NCI-H2227 treated with DMSO at 0.1 percent for 48 hours (cell line): Measurements from ENCODE around the gene MAD2L1.

Experiments
- DNase-seq: peaks from one replicate; lab custom pipeline; 2025; lab: John Stamatoyannopoulos, UW

MAD2L1 gene

GRCh38 chr4:120057416-120057815 lies 9.2 kb downstream of the MAD2L1 start:
- no peak for DNase-seq

DNA sequence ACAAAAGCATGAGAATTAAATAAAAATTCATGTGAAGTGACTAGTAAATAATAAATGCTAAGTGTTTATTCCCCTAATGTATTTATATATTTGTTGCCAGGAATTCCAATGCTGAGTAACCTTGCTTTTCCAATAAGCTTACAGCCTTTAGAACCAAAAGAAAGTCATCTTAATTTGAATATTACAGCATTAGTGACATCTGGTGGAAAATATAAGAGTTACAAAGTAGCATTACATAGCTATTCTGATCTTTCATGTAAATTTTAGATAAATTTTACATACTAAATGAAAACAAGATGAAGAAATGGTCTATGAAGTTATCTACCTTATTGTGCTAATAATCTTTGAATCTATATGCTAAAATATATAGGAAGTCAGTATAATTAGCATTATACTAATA lies 10.4 kb downstream of the MAD2L1 start:
- DNase-seq, result no peak

GRCh38 chr4:120055795-120056194 lies 10.9 kb downstream of the MAD2L1 start:
- DNase-seq, result no peak

DNA sequence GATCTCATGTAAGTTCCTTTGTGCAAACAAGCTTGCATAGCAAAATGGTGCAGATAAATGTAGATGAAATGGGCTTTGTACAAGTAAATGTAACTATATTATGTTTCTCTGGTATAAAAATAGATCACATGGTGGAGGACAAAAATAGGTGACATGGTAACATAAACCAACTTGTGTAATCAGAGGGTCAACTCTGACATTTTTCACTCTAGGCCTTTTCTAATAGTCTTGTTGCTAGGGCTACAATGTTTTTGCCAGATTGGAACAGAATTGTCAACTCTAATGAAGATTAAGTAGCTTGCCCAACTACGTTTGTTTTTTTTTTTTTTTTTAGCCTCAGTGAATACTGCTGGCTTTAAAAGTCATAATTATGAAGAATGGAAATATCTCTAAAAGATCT lies 11.5 kb downstream of the MAD2L1 start:
- DNase-seq, result no peak

DNA sequence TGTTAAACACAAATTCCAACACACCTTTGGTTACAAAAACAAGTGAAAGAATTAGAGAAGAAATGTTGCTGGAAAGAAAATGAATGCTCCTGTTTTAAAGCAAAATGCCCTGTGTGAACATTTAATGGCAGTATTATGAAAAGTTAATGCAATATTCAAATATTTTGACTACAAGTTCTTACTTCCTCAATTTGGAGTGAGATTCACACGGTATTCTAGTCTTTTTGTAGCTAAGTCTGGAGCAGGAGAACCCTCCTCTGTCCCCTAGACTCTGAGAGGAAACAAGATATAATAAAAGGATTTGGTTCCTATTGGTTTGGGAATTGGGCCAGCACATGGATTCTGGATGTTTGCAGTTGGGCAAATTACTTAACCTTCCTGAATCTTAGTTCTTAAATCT lies 12.7 kb downstream of the MAD2L1 start:
- DNase-seq, result no peak

DNA sequence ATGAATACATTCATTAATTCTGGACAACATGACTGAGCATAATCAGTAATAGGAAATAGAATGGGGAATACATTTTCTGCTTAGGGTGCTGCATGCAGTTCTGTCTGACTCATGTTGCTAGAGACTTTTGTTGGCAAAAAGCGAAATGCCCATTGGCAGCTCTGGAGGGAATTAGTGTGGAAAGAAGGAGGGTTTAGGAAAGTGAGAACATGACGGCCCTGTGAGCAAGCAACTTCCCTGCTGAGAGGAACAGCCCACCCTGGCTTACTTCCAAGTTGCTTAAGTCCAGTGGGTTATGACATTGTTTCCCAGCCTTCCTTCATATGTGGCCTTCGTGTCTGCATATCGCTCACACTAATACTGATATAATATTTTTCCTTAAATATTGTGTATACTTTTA lies 13.8 kb downstream of the MAD2L1 start:
- no peak for DNase-seq

DNA sequence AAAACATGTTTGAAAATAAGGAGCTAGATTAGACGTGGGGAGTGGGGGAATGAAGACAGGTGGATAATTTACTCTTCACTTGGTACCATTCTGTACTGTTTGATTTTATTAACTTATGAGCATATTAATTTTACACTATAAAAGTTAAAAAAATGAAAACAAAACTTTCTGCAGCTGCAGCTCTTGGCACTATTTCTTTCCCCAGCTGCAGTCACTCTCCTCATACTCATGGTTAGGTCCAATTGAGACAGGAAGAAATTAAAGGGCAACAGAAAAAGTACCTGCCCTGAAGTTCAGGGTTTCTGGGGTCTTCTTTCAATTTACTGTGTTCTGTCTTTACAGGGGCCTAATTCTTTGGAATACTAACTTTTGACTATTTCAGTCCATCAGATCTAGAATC lies 15.4 kb downstream of the MAD2L1 start:
- no peak for DNase-seq

- peak; percentile 54 for DNase-seq
Measured at GRCh38 chr4:120049732-120050494, 16.7 kb downstream of the MAD2L1 start.

GRCh38 chr4:120043828-120044227 lies 22.8 kb downstream of the MAD2L1 start:
- DNase-seq, result no peak

DNA sequence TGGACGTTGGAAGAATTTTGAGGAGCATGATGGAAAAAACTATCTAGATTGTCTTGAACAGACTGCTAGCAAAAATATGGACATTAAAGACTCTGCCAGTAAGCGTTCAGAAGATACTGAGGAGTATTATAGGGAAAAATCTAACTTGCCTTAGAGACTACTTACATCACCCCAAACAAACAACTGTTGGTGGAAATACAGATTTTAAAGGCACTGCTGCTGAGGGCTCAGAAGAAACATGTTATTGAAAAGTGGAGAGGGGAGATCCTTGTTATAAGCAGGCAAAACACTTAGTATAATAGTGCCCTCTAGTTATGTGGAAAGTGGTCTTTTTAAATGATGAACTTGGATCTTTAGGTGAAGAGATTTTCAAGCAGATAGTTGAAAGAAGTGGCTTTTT lies 29.2 kb downstream of the MAD2L1 start:
- DNase-seq, result no peak

DNA sequence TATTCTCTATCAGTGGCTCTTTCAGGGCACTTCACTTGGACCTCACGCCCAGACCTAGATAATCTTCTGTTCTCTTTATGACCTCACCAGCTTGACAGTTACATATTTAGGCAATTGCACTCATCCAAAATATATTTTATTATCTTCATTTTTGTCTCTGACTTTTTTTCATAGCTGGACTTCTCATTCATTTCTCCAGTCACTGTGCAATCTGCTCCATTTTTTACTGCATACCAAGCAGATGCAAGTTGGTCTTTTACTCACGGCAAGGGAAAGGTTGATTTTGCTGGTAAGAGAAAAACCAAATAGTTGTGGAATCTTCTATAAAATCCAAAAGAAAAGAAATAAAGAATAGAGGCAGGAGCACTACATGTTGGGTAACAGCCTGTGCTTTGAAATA lies 31.7 kb downstream of the MAD2L1 start:
- no peak for DNase-seq

- no peak for DNase-seq
Measured at GRCh38 chr4:120026853-120027252, 39.8 kb downstream of the MAD2L1 start.

DNA sequence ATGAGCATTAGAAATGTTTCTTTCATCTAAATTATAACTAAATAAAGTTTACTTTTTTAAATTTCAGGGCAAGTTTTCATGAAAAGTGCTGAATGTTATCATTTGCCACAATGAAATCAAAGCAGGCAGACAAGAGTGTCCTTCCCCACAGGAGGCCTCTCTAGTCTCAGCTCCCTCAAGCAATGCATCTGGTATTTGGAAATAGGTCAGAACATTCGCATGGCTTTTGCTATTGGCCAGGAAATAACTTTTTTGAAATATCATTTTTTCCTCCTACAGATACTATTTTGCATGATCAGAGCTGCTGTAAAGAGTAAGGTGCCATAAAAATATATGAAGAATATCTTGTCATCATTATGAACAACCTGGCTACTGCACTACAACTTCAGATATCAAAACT lies 41.1 kb downstream of the MAD2L1 start:
- no peak for DNase-seq

DNA sequence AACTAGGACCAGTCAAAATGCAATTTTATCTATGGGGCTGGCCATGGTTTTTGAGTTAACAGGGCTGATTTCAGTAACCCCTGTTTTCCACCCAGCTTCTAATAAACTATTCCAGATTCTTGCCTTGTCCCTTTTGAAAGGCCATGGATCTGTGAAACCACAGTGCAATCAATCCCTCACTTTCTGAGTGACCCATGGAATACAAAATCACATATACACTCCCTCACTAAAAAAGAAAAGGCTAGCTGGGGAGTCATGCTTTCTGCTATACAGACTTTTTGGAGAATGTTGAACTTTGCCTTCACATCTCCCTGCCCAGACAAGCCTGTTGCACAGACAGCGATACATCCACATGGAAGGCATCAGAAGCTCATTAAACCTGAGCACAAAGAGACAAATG lies 47.9 kb downstream of the MAD2L1 start:
- DNase-seq, result no peak

GRCh38 chr4:120017939-120018692 lies 48.5 kb downstream of the MAD2L1 start:
- no peak for DNase-seq

GRCh38 chr4:120011725-120012124 lies 54.9 kb downstream of the MAD2L1 start:
- no peak for DNase-seq

- DNase-seq, result no peak
Measured at GRCh38 chr4:120010646-120011045, 56.0 kb downstream of the MAD2L1 start.

- no peak for DNase-seq
Measured at GRCh38 chr4:120009731-120010130, 56.9 kb downstream of the MAD2L1 start.

GRCh38 chr4:120008957-120009356 lies 57.7 kb downstream of the MAD2L1 start:
- no peak for DNase-seq

DNA sequence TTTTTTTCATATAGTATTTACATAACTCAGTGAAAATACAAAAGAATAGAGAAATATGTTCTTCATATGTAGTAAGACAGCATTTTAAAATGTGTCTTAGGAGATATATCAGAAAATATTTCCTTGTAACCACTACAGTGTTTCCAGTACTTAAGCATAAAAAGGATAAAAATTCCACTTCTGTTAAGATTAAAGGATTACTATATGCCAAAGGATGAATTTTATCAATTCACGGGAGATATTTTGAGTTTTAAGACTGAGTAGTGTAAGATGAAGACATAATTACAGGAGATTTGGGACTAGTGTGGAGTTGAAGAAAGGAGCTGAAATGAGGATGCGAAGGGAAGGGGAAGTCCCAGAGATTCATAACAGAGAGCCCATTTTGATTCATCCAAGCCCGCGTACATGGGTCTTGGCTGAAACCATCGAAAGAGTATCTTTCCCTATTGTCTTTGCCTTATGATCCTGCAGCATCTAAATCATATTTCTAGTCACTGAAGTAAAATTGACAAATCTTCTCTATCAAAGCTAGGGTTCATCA lies 58.7 kb downstream of the MAD2L1 start:
- DNase-seq, result no peak

GRCh38 chr4:120007191-120007871 lies 59.3 kb downstream of the MAD2L1 start:
- no peak for DNase-seq
